Endothelial cell (in vitro differentiated cells): ENCODE measurements around the gene SLC7A1. TPM values are rescaled to one million over a fixed set of nuclear protein-coding genes. Genes with fewer than 3 reads are reported as not detected.

Source experiments
- DNase-seq: peaks from one replicate; pipeline ENCODE4 v3.0.0; 2021; ENCODE audit warnings: low spot score
- H3K27ac Mint-ChIP-seq: one replicate; pipeline ENCODE4 v1.8.0; 2021; ENCODE audit warnings: mixed read lengths, inconsistent platforms; ENCODE audit not compliant: unreplicated experiment
- H3K27me3 Mint-ChIP-seq: one replicate; pipeline ENCODE4 v1.8.0; 2021; ENCODE audit warnings: mild to moderate bottlenecking, moderate library complexity, mixed read lengths, inconsistent platforms; ENCODE audit not compliant: unreplicated experiment
- H3K36me3 Mint-ChIP-seq: one replicate; pipeline ENCODE4 v1.8.0; 2021; ENCODE audit warnings: mild to moderate bottlenecking, low read depth, mixed read lengths, inconsistent platforms; ENCODE audit not compliant: unreplicated experiment
- H3K4me1 Mint-ChIP-seq: one replicate; pipeline ENCODE4 v1.8.0; 2021; ENCODE audit warnings: mild to moderate bottlenecking, mixed read lengths, inconsistent platforms; ENCODE audit not compliant: unreplicated experiment
- H3K4me3 Mint-ChIP-seq: one replicate; pipeline ENCODE4 v1.8.0; 2021; ENCODE audit warnings: mild to moderate bottlenecking, mixed read lengths, inconsistent platforms; ENCODE audit not compliant: unreplicated experiment
- H3K9me3 Mint-ChIP-seq: one replicate; pipeline ENCODE4 v1.8.0; 2021; ENCODE audit warnings: mixed read lengths, inconsistent platforms; ENCODE audit not compliant: unreplicated experiment
- total RNA-seq: library from RNA; stranded (reverse); fragmentation: NEBNext Ultra II Directional; extraction: Animal tissue kit (Norgen Biotek cat#: 25700); gene quantifications from one replicate; pipeline ENCODE4 v1.2.1, GENCODE V29; 2021; ENCODE audit not compliant: unreplicated experiment
- TF ChIP-seq, protein P1 (sequence below): fragments of 200-600 bp; sonication (generic); IDR thresholded peaks from one replicate; pipeline ENCODE4 v1.5.0; 2021; ENCODE audit warnings: antibody characterized with exemption; ENCODE audit not compliant: unreplicated experiment

Gene SLC7A1
- total RNA-seq, 1 donor from 2014 or later, result 17.4 TPM

DNA sequence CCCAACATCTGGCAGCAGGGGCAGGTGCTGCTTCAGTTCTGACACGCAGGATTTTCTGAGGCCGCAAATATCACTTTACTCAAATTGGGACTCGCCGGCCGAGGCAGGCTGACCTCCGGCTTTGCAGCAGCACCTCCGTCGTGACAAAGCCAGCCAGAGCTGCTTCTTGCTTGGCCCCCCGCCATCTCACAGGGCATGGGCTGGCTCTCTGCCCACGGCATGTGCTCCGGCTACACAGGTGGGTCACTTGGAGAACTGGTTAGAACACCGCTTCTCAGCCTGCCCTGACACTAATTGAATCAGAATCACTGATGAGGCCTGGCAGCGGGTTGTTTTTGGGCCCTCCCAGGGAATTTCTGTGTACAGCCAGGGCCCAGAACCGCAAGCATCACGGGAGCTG, 112.3 kb downstream of the SLC7A1 start:
- DNase-seq, result no peak
- TF ChIP-seq, protein P1, sequence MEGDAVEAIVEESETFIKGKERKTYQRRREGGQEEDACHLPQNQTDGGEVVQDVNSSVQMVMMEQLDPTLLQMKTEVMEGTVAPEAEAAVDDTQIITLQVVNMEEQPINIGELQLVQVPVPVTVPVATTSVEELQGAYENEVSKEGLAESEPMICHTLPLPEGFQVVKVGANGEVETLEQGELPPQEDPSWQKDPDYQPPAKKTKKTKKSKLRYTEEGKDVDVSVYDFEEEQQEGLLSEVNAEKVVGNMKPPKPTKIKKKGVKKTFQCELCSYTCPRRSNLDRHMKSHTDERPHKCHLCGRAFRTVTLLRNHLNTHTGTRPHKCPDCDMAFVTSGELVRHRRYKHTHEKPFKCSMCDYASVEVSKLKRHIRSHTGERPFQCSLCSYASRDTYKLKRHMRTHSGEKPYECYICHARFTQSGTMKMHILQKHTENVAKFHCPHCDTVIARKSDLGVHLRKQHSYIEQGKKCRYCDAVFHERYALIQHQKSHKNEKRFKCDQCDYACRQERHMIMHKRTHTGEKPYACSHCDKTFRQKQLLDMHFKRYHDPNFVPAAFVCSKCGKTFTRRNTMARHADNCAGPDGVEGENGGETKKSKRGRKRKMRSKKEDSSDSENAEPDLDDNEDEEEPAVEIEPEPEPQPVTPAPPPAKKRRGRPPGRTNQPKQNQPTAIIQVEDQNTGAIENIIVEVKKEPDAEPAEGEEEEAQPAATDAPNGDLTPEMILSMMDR, result no peak
- Mint-ChIP-seq H3K36me3 (no peaks in the 10 kb centered on the region), H3K9me3 (no peaks in the 10 kb centered on the region), H3K27ac (no peak overlapping the region), H3K27me3 (peaks cover 2% of the 10 kb centered on the region), H3K4me1 (peaks cover 8% of the 10 kb centered on the region), H3K4me3 (no peak overlapping the region)

- Mint-ChIP-seq H3K4me1 (peaks cover 3% of the 10 kb centered on the region), H3K36me3 (no peaks in the 10 kb centered on the region), H3K27me3 (peaks cover 2% of the 10 kb centered on the region), H3K4me3 (no peak overlapping the region), H3K9me3 (no peaks in the 10 kb centered on the region), H3K27ac (no peak overlapping the region)
- DNase-seq, result no peak
- TF ChIP-seq, protein P1, result no peak
Measured at GRCh38 chr13:29482504-29482903, 113.0 kb downstream of the SLC7A1 start.

- Mint-ChIP-seq H3K27ac (no peak overlapping the region), H3K27me3 (peaks cover 2% of the 10 kb centered on the region), H3K36me3 (no peaks in the 10 kb centered on the region), H3K4me3 (no peak overlapping the region), H3K4me1 (peaks cover 3% of the 10 kb centered on the region), H3K9me3 (no peaks in the 10 kb centered on the region)
- no peak for DNase-seq
- TF ChIP-seq, protein P1, result no peak
Measured at GRCh38 chr13:29481603-29482002, 113.9 kb downstream of the SLC7A1 start.

GRCh38 chr13:29480893-29481525, 114.5 kb downstream of the SLC7A1 start:
- TF ChIP-seq, protein P1, result no peak
- no peaks in the 10 kb centered on the region for H3K36me3 Mint-ChIP-seq
- no peak overlapping the region for H3K4me3 Mint-ChIP-seq
- no peak overlapping the region for H3K27ac Mint-ChIP-seq
- no peak for DNase-seq
- peaks cover 2% of the 10 kb centered on the region for H3K27me3 Mint-ChIP-seq
- H3K4me1 Mint-ChIP-seq, result peaks cover 3% of the 10 kb centered on the region
- no peaks in the 10 kb centered on the region for H3K9me3 Mint-ChIP-seq

DNA sequence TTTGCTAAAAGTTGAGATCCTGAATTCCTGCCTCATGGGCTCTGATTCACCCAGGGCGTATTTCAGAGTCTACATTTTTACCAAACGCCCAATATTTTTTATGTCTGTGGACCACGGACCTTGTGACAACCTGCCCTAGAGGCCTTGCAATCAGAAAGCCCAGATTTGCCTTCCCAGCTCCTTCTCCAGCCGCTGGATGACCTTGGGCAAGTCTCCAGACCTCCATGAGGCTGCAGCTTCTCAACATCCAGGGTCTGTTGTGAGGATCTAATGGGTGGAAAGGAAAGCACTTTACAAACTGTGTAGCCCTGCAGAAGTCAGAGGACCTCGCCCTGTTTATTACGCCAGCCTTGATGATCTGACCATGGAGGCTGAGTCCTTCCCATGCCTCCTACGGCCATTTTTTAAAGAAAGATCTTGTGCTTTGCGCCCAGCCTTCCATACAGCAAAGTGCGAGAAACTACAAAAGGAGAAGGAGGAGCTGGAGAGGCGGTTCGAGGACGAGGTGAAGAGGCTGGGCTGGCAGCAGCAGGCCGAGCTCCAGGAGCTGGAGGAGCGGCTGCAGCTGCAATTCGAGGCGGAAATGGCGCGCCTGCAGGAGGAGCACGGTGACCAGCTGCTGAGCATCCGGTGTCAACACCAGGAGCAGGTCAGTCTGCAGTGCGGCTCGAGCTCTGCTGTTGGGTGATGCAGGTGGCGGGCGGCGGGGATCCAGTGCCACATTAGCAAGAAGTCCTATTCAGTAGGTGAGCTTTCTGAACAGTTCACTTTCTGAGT, 115.6 kb downstream of the SLC7A1 start:
- DNase-seq, result no peak
- Mint-ChIP-seq H3K4me3 (no peak overlapping the region), H3K4me1 (peaks cover 3% of the 10 kb centered on the region), H3K9me3 (no peaks in the 10 kb centered on the region), H3K27ac (no peak overlapping the region), H3K36me3 (no peaks in the 10 kb centered on the region), H3K27me3 (peaks cover 2% of the 10 kb centered on the region)
- TF ChIP-seq, protein P1, result no peak
